Heart left ventricle (tissue), 16 donors: ENCODE results near the gene RPS6KA4. TPM values are rescaled to one million over a fixed set of nuclear protein-coding genes. Genes with fewer than 3 reads are reported as not detected.

ENCODE experiments used
- ATAC-seq, 4 donors: fragments of 200-7000 bp; cut with Tn5 transposase; one replicate each; pipeline ENCODE4 v1.9.1; 2020 to 2022; ENCODE audit warnings: moderate library complexity in 4 of 4, mild to moderate bottlenecking in 3 of 4, moderate number of reproducible peaks in 1 of 4
- DNase-seq, 5 donors: peaks; one replicate each; pipeline ENCODE4 v3.0.0-alpha.2; 2020
- H3K27ac ChIP-seq, 12 donors: fragments of 200-600 bp; sonication (generic) in 4 of 12; one replicate each; pipeline versions ENCODE4 v1.5.0 to v1.8.0; 2016 to 2022; ENCODE audit warnings: mild to moderate bottlenecking in 2 of 12
- H3K27me3 ChIP-seq, 9 donors: fragments of 200-600 bp; sonication (generic) in 2 of 9; one replicate each; pipeline versions ENCODE4 v1.5.1 to v1.8.0; 2016 to 2022; ENCODE audit warnings: mild to moderate bottlenecking in 3 of 9
- H3K36me3 ChIP-seq, 9 donors: fragments of 200-600 bp; sonication (generic) in 2 of 9; one replicate each; pipeline versions ENCODE4 v1.5.0 to v1.8.0; 2018 to 2022; ENCODE audit warnings: mild to moderate bottlenecking in 2 of 9
- H3K4me1 ChIP-seq, 12 donors: fragments of 200-600 bp; sonication (generic) in 4 of 12; one replicate each; pipeline versions ENCODE4 v1.5.0 to v1.8.0; 2016 to 2022; ENCODE audit warnings: mild to moderate bottlenecking in 3 of 12
- H3K4me3 ChIP-seq, 12 donors: fragments of 200-600 bp; sonication (generic) in 4 of 12; one replicate each; pipeline versions ENCODE4 v1.5.0 to v1.8.0; 2017 to 2022; ENCODE audit warnings: mild to moderate bottlenecking in 9 of 12, moderate library complexity in 4 of 12
- H3K9me3 ChIP-seq, 12 donors: fragments of 200-600 bp; sonication (generic) in 4 of 12; one replicate each; pipeline versions ENCODE4 v1.5.0 to v1.8.0; 2016 to 2022; ENCODE audit warnings: mild to moderate bottlenecking in 1 of 12
- CTCF ChIP-seq, 12 donors: fragments of 200-600 bp; sonication (generic) in 4 of 12; IDR thresholded peaks; one replicate each; pipeline versions ENCODE4 v1.5.0 to v1.8.0; 2018 to 2022; ENCODE audit warnings: antibody characterized with exemption in 12 of 12, mild to moderate bottlenecking in 5 of 12
- POLR2A ChIP-seq, 2 donors: fragments of 450-650 bp; IDR thresholded peaks; one replicate each; pipeline ENCODE4 v1.6.1; 2017; ENCODE audit warnings: antibody characterized with exemption in 2 of 2, mild to moderate bottlenecking in 2 of 2, moderate library complexity in 2 of 2
- WGBS, 4 donors: extraction: QIAGEN DNeasy Blood & Tissue Kit in 2 of 4; methylation state at CpG; one replicate each; pipeline versions ENCODE4 v1.1.5 to v1.1.7; 2013 to 2018; 5-methylcytosine and 5-hydroxymethylcytosine counted together
- intact Hi-C, 10 donors: fragments of 100-400 bp; cut with DNase I; formaldehyde crosslinking; loops; one replicate each; pipeline versions ENCODE4 v1.11.1 to v1.14.2; 2022
- polyA plus RNA-seq, 2 donors: library from polyadenylated mRNA; stranded (reverse); fragments of 200-250 nt; gene quantifications; one replicate each; pipeline ENCODE4 v1.2.3, GENCODE V29; 2013
- total RNA-seq, 9 donors: library from RNA; depleted of rRNA in 2 of 9; stranded (reverse); fragments of >200 nt in 2 of 9; fragmentation: NEBNext Ultra II Directional in 3 of 9; extraction: Animal tissue kit (Norgen Biotek cat#: 25700) in 3 of 9; gene quantifications; one replicate each; pipeline versions ENCODE4 v1.1.0 to v1.2.4, GENCODE V29; 2016 to 2023
- donor health status: ischemic (EF 13 %, LVEDD 7.1; RV severe dilation, severe dysfunction).
- donor health status: healthy with polysubstance abuse.
- donor health status: DM: no; HTN: yes; CAD: no.
- donor health status: DM: no; HTN: no; CAD: no.
- donor health status: ischemic (EF 25% LVEDD 6.9; RV normal size, moderate dysfunction).
- donor health status: ischemic (EF 25% LVEDD 5.7; RV mildly dilated, moderate dysfunction).
- donor health status: healthy.
- donor health status: DM: yes; HTN: yes; CAD: no.
- donor health status: ischemic (EF 35%, LVEDD 5.7; RV mildly dilated, moderate dysfunction).
- donor health status: nonischemic (EF 11% LVEDD 7.7; RV severe dilation, severe dysfunction).
- donor health status: DM: yes; HTN: yes; CAD: no.
- donor health status: PGD.
- donor health status: ischemic (EF 29% LVEDD 5.4; RV normal size, mild dysfunction).
- donor health status: nonischemic (EF 23%, LVEDD 6.1; RV moderate dilation, normal function).

Gene RPS6KA4
- total and polyA plus RNA-seq, 11 donors = 12.8 to 32.5 (median 18.3) TPM

- peak in 5 of 12 donors; percentile 11 to 34 (median 28) for TF ChIP-seq CTCF (IDR thresholded peaks at IDR 0.05)
- no peak for TF ChIP-seq POLR2A (IDR thresholded peaks at IDR 0.05)
- WGBS, 4 donors = 85 to 90% (median 87%) methylated on average over 25 of the region's 25 CpGs
- Histone ChIP-seq H3K4me1 (peaks cover 3 to 47% (median 30%) of the 10 kb centered on the region in 12 donors), H3K9me3 (no peaks in the 10 kb centered on the region), H3K36me3 (peaks cover 0 to 19% (median 11%) of the 10 kb centered on the region in 9 donors), H3K27ac (no peak overlapping the region), H3K4me3 (no peak overlapping the region), H3K27me3 (no peaks in the 10 kb centered on the region)
- intact Hi-C loops = loop anchor here in 4 of 10 donors (5.0 to 10.0 kb wide), 3 partner anchors 39 to 298 kb away; partner anchors contain the start of genes PRDX5 (in 3 of the 4) and TRMT112 (in 3 of the 4)
- DNase-seq (no peak), ATAC-seq (no peak)
Measured at GRCh38 chr11:64356498-64357411, 2.2 kb upstream of the RPS6KA4 start.

GRCh38 chr11:64357446-64357845 is 1.5 kb upstream of the RPS6KA4 start:
- no peak for TF ChIP-seq CTCF (IDR thresholded peaks at IDR 0.05)
- TF ChIP-seq POLR2A (IDR thresholded peaks at IDR 0.05) = no peak
- WGBS, 4 donors = 88 to 96% (median 91%) methylated on average over 4 to 6 of the region's 6 CpGs
- Histone ChIP-seq H3K27ac (peak overlapping the region in 2 of 12 donors; percentile 94 to 95), H3K4me3 (no peak overlapping the region), H3K36me3 (peaks cover 0 to 26% (median 18%) of the 10 kb centered on the region in 9 donors), H3K27me3 (no peaks in the 10 kb centered on the region), H3K9me3 (no peaks in the 10 kb centered on the region), H3K4me1 (peaks cover 3 to 47% (median 30%) of the 10 kb centered on the region in 12 donors)
- ATAC-seq (no peak), DNase-seq (no peak)
- intact Hi-C loops = loop anchor here in 4 of 10 donors (5.0 to 10.0 kb wide), 3 partner anchors 40 to 297 kb away; partner anchors contain the start of genes PRDX5 (in 3 of the 4) and TRMT112 (in 3 of the 4)

GRCh38 chr11:64357904-64358535 is 942 bp upstream of the RPS6KA4 start:
- TF ChIP-seq POLR2A (IDR thresholded peaks at IDR 0.05) (no peak), CTCF (IDR thresholded peaks at IDR 0.05) (no peak)
- DNase-seq (peak in 1 of 5 donors; percentile 33), ATAC-seq (no peak)
- peaks cover 3 to 47% (median 30%) of the 10 kb centered on the region in 12 donors for H3K4me1 ChIP-seq
- intact Hi-C loops = loop anchor here in 4 of 10 donors (5.0 to 10.0 kb wide), 3 partner anchors 41 to 297 kb away; partner anchors contain the start of genes PRDX5 (in 3 of the 4) and TRMT112 (in 3 of the 4)
- 64 to 78% (median 68%) methylated on average over 12 to 13 of the region's 13 CpGs for WGBS, 4 donors
- peak overlapping the region in 11 of 12 donors; percentile 68 to 94 (median 85) for H3K4me3 ChIP-seq
- no peaks in the 10 kb centered on the region for H3K27me3 ChIP-seq
- H3K9me3 ChIP-seq = no peaks in the 10 kb centered on the region
- H3K36me3 ChIP-seq = peaks cover 0 to 31% (median 23%) of the 10 kb centered on the region in 9 donors
- H3K27ac ChIP-seq = peak overlapping the region; percentile 78 to 95 (median 92)
